GM21786 (cell line): Measurements from ENCODE around the gene ADGRD1.
"Not testable (repeated sequence)": the region's sequence is repeated elsewhere in the genome, so short reads cannot be mapped to it uniquely, and the experiment has no call there.

ENCODE experiments used
- ATAC-seq: cut with Tn5 transposase; IDR thresholded peaks from one replicate; pipeline ENCODE4 v1.9.1; 2021; ENCODE audit not compliant: unreplicated experiment

Gene ADGRD1

DNA sequence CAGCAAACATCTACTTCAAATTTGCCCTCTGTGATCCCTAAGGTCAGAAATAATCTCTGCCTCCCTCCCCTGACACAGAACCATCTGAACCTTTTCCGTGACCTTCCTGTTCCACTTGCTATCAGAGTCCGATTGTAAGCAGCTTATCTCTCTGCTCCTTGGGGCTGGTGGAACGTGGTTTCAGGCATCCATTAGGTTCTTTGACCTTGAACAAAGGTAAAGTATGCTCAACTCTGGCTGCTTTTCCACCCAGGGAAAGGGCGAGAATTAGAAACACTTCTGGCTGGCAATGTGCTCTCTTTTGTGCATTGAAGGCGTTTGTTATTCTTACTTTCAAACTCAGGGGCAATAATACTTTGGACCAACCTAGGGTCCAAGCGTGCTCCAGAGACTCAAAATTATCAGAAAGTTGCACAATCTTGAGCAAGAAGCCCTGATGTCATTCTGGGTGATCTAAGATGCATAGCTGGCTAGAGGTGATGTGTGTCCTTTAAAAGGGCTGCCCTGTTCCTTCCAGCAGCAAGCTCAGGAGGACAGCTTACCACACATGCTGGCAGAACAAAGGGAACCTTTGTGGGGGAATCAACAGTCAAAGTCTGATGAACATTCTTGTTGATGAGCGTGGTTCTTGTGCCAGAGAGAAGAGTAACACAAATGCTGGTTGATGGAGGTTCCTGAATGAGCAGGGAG is 29.8 kb downstream of the ADGRD1 start:
- ATAC-seq, result no peak

DNA sequence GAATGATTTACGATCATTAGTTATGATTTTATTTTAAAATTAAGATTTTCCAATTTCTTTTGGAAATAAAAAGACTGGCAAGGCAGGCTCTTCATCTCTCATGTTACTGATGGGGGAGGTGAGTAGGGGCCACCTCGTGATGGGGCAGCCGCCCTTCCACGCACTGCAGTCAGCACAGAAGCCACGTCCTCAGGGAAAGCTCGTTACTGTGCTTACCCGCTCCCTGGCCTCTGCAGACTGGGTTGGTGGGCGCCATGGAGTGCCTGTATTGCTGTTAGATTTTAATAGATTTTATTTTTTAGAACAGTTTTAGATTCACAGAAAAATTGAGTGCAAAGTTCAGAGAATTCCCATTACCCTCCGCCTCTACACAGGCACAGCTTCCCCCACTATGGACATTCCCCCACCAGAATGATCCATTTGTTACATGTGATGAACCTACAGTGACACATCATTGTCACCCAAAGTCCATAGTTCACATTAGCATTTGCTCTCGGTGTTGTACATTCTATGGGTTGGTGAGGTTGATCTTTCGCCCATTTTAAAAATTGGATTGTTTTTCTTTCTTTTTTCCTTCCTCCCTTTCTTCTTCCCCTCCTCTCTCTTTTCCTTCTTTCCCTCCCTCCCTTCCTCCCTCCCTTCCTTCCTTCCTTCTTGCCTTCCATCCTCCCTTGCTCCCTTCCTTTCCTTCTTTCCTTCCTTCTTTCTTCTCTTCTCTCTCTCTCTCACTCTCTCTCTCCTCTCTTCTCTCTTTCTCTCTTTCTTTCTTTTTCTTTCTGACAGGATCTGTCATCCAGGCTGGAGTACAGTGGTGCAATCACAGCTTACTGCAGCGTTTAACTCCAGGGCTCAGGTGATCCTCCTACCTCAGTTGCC is 30.7 kb downstream of the ADGRD1 start:
- ATAC-seq, result no peak

DNA sequence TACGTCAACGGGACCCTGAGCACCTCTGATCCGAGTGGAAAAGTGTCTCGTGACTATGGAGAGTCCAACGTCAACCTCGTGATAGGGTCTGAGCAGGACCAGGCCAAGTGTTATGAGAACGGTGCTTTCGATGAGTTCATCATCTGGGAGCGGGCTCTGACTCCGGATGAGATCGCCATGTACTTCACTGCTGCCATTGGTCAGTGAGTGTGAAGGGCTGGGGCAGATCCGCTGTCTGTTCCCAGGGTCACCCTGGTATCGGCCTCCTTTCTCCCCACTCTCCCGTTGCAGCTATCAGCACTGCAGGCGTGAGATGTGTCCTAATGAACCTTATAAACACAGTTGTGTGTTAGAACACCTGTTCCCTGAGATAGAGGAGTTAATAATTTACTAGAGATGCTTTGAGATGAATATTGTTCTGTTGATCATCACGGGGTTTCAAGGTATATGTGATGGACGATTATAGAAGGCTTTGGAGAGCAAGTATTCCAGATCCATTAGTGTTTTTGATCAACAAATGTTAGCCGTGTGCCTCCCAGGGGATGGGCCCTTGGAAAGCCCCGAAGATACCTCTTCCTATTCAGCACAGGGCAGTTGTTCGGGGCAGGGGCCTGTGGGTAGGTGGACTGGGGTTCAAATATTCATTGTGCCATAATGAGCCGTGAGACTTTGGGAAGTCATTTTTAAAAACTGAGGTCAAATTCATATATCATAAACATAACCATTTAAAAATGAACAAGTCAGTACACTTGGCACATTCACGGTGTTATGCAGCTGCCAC is 33.6 kb downstream of the ADGRD1 start:
- ATAC-seq, result no peak

DNA sequence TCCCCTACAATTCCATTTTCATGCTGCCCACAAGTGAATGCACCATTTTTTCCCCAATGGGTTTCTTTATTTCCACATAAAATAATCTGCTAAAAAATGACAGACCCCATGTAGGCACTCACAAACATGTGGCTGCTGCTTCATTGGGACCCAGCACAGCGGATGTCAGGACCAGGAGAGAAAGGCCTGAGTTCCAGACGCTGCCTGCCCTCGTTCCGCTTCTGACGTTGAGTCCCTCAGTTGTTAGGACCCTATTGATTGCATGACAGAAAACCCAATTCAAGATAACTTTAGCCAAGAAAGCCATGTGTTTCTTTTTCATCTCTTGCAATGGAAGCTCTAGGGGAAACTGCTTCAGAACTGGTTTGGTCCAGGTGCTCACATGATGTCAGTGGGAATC is 34.6 kb downstream of the ADGRD1 start:
- ATAC-seq, result no peak

DNA sequence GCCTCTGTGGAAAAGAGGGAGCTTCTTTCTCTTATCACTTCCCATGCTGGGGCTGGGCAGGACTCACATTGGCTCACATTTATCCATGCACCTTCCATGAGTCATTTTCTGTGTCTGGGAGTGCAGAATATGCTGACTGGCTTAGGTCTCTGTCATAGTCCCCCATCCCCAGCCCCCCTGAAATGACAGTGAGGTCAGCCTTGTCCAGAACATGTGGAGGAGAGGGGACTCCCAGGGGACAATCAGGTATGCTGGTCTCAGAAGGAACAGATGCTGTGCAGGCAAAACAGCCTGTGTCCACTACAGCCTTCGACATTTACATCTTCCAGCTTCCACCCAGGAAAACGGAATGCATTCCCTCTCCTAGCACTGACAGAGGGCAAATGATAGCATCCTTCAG is 35.0 kb downstream of the ADGRD1 start:
- ATAC-seq, result no peak

DNA sequence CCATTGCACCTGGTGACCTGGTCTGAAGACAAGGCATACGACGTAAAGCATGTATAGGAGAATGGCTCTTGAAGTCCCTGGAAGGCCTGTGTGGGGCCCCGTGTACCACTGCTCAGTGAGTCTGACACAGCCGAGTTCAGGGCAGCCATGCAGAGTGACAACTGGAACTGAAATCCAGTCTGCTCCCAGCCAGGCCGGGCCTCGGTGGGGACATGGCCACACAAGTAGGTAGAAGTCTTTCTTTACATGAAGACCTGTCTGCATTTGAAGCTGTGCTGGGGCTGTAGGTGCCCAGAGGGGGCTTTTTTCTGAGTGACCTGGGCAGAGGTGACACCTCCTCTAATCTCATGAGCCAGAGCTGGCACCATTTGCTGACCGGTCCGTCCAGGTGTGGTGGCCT is 35.7 kb downstream of the ADGRD1 start:
- no peak for ATAC-seq

DNA sequence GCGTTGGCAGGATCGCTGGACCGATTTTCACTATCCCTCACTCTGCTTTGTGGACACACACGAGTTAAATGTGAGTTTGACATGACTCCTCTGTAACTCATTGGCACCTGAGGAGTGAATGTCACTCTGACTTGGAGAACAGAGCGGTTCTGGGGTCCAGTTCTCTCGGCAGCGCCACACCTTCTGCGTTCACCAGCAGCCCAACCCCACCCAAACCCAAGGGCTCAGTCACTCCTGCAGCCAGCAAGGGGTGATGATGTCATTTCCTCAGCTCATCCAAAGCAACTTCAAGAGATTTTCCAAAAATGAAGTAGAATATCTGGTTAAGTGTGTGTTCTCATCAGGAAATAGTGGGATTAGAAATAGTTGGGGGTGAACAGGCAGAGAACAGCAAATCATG is 36.3 kb downstream of the ADGRD1 start:
- no peak for ATAC-seq

DNA sequence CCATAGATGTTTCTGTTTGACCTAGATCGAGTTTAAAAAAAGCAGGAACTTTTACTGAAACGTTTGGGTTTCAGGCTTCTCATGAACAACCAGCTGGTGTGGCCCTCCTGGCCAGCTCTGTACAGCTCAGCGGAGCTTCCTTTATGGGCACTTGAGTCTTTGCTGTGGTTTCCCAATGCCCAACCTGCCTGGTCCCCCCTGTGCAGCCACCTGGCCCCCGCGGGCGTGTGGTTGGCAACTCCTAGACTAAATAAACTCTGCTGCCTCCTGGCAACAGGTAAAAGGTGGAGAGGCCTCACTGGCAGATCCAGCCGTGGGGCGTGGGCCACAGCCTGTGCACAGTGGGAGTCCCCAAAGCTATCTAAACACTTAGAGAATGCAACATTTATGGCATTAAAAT is 38.7 kb downstream of the ADGRD1 start:
- no peak for ATAC-seq

DNA sequence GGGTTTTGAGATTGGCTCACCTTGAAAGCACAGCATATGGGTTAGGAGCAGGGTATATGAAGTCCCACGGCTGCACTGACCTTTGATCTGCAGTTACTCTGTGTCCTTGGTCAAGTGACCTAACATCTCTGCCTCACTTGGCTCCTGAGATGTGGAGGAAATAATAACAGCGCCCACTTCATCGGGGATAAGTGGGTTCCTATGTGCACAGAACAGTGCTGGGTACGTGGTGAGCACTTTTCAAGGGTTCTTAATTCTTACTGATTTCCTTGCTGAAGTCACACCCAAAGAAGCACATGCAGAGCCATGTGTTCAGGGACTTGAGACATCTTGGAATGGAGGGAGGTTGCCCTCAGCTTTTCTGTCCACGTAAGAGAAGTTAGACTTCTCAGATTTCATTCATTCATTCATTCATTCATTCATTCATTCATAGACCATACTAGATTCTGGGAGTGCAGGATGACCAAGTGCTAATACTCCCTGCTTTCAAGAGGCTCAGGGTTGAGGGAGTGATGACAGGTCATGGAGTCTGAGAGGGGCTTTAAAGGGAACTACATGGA is 39.4 kb downstream of the ADGRD1 start:
- ATAC-seq, result no peak

DNA sequence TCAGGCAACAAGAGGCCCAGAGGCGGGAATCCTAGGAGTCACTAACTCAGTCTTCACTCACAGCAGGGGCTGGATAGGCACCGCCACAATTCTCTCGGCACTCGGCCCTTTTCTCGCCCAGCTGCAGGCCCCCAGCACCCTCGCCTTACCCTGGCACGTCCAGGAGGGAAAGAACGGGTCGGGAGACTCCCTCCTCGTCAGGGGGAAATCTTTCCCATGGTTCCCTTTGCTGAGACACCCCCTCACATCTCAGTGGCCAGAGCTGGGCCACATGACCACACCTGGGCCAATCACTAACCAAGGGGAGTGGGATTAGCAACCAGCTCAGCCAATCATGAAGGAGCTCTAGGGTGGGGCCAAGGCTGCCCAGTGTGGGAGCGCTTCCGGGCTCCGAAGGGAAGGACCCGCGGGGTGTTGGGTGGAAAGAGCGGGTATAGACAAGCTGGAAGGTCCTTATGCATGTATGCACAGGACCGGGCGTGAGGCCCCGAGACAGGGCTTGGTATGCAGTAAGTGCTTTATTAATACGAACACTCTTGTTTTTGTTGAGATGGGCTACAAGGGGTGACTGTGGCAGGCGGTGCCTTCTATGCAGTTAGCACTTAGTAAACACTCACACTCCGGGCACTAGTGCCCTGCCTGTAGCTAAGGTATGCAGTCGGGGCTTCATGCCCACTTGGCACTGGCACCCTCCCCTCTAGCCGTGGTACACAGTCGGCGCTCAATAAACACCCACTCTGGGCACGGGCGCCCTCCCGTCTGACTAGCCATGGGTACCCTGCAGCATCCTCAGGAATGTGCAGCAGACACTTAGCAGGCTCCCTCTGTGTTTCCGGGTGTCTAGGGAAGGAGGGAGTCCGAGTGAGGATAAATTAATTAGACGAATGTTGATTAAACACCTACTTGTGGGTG is 40.3 kb downstream of the ADGRD1 start:
- ATAC-seq, result no peak

DNA sequence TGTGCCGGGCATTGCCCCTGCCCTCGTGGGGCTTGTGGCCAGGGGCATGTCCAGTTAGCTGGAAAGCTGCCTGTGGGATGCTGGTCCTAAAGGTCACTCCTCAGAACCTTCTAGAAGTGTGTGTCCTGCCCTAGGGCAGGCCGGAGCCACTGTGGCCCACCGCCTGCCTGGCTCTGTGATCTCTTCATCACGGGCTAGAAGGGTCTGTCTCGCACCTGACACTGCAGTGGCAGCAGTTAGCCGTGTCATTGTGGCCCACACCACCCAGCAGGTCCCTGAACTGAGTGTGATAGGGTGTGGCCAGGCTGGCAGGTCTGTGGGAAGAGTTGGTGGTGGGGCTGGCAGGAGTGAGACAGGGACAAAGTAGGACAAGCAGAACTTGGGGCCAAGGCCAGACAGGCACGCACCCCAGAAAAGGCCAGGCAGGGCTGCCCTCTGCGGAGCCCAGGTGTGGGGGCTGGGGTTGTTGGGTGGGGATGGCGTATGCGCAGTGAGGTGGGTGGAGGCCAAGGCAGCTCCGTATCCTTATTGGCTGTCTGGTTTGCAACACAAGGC is 41.2 kb downstream of the ADGRD1 start:
- no peak for ATAC-seq

DNA sequence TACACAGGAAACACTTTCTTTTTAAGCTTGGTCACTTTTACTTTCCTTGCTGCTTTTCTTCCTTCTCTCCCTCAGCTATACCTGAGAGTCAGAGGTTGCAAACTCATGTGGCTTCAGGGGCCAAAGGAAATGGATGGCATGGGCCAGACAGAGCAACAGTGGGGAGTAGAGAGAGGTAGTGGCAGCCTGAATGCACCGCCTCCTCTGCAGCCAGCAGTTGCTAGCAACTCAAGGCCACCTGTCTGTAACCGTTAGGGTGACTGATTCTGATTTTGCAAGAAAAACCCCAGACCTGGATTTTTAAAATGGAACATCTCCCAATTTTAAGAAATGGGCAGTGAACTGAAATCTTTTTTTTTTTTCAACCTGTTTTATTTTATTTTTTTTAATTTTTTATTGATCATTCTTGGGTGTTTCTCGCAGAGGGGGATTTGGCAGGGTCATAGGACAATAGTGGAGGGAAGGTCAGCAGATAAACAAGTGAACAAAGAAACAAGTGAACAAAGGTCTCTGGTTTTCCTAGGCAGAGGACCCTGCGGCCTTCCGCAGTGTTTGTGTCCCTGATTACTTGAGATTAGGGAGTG is 41.8 kb downstream of the ADGRD1 start:
- ATAC-seq, result not testable (repeated sequence)

DNA sequence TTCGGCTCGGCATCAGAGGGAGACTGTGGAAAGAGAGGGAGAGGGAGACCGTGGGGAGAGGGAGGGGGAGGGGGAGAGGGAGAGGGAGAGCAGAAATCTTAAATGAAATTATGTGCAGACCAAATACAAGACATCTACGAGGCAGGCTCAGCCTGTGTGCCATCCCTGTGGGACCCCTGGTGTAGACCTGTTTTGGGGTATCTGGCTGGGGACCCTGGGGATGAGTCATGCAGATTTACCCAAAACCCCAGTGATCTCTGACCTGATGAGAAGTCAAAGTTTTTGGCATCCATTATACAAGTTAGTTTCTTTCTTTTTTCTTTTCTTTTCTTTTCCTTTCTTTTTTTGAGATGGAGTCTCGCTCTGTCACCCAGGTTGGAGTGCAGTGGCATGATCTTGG is 44.4 kb downstream of the ADGRD1 start:
- no peak for ATAC-seq

DNA sequence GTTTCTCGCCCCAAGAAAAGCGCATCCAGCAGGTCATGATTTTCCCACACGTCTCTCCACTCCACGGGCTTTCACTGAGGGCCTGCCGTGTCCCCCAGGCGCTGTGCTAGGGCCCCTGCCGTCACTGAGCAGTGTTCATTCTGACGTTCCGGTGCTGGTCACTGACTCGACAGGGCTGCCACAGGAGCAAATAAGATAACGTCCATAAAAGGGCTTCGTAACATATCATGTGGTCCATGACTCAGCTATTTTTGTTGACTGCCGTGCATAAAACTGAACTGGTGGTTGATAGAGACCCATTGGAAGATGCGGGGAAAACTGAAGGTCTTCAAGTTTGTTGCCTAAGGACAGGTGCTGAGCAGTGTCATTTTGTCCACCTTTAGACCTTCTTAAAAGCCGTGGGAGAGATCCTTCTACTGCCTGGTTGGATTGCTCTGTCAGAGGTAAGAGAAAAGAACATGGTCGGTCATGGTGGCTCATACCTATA is 46.3 kb downstream of the ADGRD1 start:
- no peak for ATAC-seq

DNA sequence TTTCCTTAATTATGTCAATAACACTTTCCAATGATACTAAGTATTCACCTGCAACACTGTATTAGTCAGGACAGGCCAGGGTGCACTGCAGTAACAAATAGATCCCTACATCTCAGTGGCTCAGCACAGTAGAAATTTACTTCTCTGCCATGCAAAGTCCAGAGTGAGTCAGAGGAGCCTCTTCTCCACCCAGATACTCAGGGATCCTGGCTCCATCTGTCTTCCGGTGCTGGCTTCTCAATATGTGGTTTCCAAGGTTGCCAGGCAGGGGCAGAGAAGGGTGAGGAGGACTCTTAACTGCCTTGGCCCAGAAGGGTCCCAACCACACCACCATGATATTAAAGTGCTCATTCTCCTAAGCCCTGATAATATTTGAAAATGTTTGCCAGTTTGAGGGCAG is 47.8 kb downstream of the ADGRD1 start:
- ATAC-seq, result no peak

DNA sequence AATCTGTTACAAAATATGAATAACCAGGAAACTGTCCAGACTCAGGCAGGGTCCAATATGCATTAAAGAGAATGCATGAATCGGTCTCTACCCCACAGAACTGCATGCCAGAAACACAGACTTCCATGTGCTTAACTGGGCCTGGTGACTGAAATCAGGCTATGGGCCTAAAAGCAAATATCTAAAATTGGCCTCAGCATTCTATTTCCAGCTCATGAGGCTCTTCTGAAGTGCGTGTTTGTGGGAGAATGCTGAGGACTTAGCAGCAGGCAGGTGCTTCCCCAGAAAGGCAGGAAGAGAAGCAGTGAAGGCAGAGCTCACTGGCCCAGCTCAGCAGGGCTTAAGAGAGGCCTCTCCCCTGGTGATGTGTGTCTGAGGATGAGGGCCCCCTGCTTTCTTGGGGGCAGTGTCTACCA is 48.5 kb downstream of the ADGRD1 start:
- ATAC-seq, result peak; percentile 94

DNA sequence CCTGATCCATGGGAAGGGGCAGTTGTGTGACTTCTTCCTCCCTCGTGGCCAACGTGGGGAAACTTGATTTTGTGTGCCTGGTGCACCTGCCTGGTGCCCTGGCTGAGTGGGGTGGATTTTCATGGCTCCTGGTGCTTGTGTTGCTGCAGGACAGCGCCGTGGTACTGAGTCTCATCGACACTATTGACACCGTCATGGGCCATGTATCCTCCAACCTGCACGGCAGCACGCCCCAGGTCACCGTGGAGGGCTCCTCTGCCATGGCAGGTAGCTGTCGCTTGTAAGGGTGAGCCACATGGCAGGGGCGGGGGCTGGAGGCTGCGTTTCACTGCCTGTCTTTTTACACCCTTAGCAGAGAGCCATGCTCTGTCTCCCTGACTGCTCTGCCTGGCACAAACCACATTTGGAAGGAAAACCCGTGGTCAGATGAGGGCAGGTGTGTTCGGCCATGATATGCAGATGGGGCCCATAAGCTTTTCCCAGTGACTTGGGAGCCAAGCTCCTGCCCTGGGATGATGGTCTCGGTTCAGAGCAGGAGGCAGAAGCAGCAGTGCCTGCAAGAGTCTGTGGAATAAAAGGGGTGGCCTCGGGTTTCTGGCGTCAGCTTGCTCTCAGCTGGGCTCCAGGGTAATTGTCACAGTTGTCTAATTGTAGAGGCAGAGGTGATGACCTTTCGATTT is 49.5 kb downstream of the ADGRD1 start:
- no peak for ATAC-seq

DNA sequence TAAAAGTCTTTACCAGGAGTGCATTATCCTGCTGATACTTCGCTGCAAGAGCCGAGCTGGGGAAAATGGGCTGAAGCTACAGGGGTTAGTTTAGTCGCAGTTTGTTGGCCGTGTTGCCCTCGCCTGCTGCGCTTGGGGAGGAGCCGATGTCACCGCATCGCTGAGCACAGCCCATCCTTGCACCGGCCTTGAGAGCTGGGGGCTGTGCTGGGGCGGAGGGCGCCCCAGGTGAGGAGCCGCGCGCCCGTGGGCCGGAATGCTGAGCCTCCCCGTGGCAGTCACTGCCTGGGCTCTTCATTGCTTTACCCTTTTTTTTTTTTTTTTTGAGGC is 50.0 kb downstream of the ADGRD1 start:
- no peak for ATAC-seq

DNA sequence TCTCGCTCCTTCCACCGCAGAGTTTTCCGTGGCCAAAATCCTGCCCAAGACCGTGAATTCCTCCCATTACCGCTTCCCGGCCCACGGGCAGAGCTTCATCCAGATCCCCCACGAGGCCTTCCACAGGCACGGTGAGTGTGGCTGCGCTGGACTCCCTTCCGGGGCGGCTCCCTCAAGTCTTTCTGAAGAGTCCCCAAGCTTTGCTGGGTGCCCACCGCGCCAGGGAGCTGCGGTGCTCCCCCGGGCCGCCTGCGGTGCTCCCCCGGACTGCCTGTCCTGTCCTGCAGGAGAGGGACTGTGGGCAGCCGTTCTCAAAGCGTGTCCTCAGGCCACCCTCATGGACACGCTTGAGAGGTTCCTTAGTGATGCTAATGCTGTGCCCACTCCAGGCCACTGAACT is 50.5 kb downstream of the ADGRD1 start:
- ATAC-seq, result no peak
